Peyer's patch (tissue), 4 donors: Measurements from ENCODE around the gene BSPRY.

Experiments
- CTCF ChIP-seq, 6 experiments: fragments of 450-650 bp in 4 of 6; fragments of 200-600 bp in 2 of 6; sonication (generic) in 1 of 6; IDR thresholded peaks; one replicate each; pipeline ENCODE4 v1.5.1; 2017 to 2019; ENCODE audit warnings: antibody characterized with exemption in 6 of 6, mild to moderate bottlenecking in 3 of 6, moderate library complexity in 1 of 6
- POLR2A ChIP-seq, 2 donors: fragments of 450-650 bp; IDR thresholded peaks; one replicate each; pipeline ENCODE4 v1.5.1; 2017; ENCODE audit warnings: antibody characterized with exemption in 2 of 2, mild to moderate bottlenecking in 2 of 2, moderate library complexity in 2 of 2

- TF ChIP-seq CTCF (IDR thresholded peaks at IDR 0.05) = no peak
- TF ChIP-seq POLR2A (IDR thresholded peaks at IDR 0.05) = no peak
Measured at GRCh38 chr9:113341712-113342410, 7.5 kb upstream of the BSPRY start.
